ENCODE measurements around the gene DDOST.

- TF ChIP-seq POLR2AphosphoS5 (IDR thresholded peaks at IDR 0.05; ENCODE audit: low read depth) = no peak
- no peak for TF ChIP-seq CTCF (conservative IDR thresholded peaks at IDR 0.05; ENCODE audit: low read depth in 2 of 2)
- no peak for TF ChIP-seq REST (IDR thresholded peaks at IDR 0.05; ENCODE audit: unreplicated experiment)
- no peak for TF ChIP-seq EZH2 (IDR thresholded peaks at IDR 0.05; ENCODE audit: low read depth, unreplicated experiment)
- TF ChIP-seq ZNF331 (CRISPR knock-in tag; IDR thresholded peaks at IDR 0.05; ENCODE audit: low read depth) = no peak
- TF ChIP-seq ETS1 (IDR thresholded peaks at IDR 0.05) = no peak
- no peak for TF ChIP-seq EZH2phosphoT487 (IDR thresholded peaks at IDR 0.05; ENCODE audit: unreplicated experiment)
Observed at GRCh38 chr1:20603504-20604464, 57.4 kb downstream of the DDOST start.

Measured in GM23338 (cell line).